GM21723 (cell line): ENCODE data around the gene LRP8.

Source experiments
- ATAC-seq: cut with Tn5 transposase; IDR thresholded peaks from one replicate; pipeline ENCODE4 v1.9.1; 2021; ENCODE audit warnings: mild to moderate bottlenecking, moderate library complexity; ENCODE audit not compliant: unreplicated experiment

Gene LRP8

DNA sequence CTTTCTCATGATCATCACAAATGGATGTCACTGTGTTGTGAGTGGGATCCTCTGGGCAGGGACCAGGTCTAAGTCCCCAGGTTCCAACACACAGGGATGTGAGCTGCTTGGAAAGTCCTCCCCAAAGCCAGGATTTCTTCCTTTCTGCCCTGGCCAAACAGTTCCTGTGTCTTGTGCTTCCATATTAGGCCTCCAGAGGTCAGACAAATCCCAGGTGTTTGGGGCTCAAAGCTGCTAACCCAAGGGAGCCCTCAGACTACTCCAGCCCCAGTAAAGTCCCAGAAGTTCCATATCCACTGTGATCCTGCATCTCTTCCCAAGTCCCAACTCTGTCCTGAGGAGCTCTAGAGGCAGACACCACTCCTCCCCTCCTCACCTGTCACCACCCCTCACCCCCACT, 61.8 kb downstream of the LRP8 start:
- no peak for ATAC-seq

DNA sequence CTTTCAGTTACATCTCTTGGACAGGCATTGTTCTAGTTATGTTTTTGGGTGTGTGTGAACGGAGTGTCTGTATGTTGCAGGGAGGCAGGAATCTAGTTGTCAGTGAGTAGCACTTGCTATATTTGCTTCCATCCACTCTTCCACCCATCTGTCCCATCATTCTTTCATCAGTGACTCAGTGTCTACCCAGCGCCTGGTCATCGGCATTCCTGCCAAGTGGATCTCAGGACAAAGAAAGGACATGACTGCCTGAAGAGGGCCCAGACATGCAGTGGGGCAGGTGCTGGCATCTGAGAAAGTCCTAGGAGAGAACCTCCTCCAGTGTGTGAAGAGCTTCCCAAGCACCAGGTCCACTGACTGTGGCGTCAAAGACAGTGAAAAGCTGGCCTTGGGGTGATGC, 62.3 kb downstream of the LRP8 start:
- ATAC-seq, result no peak

DNA sequence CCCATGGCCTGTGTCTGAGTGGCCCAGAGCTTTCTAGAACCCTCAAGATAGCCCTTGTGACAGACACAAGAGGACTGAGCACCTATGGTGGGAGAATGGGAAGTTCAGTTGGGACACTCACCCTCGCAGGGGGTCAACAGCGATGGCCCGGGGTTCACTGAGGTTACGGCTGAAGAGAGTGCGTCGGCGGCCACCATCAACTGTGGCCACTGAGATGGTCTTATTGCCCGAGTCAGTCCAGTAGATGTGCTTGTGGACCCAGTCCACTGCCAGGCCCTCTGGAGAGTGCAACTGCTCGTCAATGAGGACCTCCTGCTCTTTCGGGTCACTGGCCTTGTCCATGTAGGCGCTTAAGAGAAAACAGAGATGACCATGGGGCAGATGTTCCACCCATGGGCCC, 63.8 kb downstream of the LRP8 start:
- ATAC-seq, result no peak

DNA sequence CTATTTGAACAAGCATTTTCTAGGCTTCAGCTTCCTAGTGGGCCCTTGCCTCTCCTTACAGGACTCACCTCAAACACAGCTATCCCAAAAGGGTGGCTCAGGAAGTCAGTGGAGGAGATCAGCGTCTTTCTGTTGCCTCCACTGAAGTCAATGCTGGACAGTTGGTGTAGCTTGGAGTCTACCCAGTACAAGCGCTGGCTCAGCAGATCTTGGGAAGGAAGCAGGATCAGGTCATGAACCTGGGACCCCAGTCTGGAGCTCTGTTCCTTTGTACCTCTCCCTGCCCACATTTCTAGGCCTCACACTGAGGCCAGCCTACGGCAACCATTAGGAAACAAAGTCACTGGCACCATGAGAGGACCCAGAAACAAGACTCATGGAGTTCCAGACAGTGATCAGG, 65.9 kb downstream of the LRP8 start:
- no peak for ATAC-seq

DNA sequence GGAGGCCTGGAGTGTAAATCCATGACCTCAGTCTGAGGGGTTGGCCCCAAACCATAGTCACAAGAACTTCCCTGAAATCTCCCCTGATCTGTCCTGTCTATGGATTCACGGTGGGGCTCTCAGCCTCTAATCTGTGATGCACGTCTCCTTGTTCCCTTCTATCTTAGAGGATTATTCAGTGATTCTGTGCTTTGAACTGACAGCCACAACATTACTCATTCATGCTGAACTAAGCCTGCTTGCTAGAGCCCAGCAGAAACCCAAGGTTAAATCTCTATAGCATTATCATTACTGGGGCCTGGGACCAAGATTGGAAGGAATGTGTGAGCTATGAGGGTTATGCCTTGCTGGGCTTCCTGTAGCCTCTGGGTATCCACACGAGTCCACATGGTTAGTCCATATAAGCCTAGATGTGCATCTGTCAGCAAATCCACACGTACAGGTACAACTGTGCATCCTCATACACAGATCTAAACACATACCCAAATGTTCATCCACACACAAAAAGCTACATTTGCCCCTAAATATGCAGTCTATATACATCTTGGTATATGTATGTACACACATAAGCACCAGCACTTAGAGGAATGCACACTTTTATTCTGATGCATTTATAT, 67.1 kb downstream of the LRP8 start:
- ATAC-seq, result no peak

DNA sequence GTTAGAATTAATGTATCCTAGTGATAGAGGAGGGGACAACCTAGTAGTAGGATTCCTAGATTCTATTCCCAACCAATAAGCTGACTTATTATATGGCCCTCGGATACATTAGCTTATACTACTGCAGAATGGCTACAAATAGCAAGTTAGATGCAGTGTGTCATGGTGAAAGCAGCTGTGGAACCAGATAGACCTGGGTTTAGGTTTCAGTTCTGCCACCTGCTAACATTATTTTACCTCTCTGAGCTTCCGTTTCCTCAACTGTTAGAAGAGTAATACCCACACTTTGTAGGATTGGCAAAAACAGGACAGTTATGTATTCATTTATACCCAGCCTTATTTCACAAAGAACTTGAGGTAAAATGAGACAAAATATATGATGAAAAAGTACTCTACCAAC, 67.9 kb downstream of the LRP8 start:
- ATAC-seq, result peak; percentile 79

DNA sequence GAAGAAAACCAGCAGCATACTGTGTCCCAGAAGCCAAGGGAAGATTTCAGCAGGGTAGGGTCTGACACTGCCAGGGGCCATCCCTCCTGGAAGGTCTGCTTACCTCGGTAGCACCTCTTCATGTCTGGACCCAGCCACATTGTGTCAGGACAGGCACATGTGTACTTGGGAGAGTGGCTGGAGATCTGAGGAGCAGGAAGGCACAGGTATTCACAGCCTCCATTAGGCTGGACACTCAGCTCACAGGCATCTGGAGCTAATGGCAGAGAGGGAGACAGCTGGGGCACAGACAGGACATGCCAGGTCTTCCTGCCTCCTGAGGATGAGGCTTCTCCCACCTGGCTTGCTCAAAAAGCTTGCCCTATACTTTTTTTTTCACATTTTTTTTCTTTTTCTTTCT, 69.7 kb downstream of the LRP8 start:
- ATAC-seq, result no peak

DNA sequence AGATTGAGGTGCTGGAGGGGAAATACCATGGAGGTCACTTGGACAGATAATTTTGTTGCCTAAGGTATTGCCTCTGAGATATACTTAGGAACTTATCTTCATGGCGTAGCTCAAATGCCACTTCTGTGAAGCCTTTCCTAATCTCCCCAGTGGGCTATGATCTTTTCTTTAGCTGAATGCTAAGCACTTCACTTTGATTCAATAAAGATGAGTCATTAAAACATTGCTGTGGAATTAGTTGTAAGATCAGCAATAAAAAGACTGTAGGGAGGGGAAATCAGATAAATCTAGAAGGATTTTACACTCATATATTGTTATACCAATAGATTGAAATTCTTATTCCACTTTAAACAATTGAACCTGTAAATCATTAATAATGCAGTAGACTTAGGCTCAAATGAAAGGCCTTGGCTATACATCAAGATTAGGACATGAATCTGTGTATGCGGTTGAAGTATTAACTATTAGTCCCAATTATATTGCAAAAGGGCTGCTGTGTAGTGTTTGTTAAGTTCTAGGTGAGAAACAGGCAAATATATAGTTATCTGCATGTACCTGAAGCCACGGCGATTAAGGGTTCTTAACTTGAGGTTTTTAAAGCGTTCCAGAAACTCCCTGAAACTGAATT, 70.3 kb downstream of the LRP8 start:
- ATAC-seq, result no peak

DNA sequence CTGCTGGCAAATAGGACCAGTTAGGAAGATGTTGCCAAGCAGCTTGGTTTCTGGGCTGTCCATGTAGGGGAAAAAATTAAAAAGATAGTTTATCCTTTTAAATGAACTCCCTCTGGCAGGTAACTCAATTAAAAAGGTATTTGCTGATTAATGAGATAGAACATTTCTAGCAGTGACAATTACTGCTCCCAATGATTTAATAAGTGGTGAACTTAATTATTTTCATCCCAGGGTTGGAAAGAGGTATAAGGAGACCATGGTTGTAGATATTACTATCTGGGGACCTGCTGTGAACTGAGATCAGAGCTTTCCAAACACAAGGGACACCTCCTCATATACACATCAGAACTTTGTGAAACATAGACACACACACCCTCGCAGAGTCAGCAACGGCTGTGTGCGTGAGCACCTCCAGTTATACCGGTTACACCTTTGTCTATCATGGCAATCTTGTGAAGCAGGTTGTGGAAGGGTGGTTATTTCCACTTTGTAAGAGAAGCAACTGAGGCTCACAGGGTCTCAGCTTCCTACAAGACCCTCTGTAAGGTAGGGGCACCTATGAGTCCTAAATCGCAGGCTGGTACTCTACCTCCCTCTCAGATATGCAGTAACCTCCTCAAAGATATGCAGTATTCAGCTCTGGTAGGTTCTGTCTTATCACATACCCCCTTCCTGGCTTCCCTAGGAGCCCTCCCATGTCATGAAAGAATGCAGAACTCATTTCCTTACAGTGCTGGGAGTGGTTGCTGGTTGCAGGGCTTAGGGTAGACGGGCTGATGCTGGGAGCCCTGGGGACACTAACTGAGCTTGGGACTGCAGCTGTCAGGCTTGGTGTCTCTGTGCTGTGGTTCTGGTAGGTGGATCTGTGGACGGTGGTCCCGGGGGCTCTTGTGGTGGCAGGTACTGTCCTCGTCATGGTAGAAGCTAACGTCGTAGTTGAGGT, 71.1 kb downstream of the LRP8 start:
- no peak for ATAC-seq

DNA sequence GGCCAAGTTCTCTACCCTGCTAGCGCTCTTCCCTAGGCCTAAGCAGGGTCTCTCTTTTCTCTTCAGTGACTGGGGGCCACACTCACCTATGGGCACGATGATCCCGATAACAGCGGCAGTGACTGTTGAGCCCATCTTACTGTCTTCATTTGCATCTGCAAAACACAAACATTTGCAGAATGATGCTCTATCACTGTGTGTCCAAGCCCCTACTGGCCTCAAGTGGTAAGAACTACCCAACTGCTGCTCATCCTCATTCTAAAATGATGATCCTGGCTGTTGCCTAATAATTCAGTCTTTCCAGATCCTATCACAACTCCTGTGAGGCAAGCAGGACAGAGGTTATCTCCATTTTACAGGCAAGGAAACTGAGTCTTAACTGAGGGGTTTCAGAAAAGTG, 72.8 kb downstream of the LRP8 start:
- ATAC-seq, result no peak

DNA sequence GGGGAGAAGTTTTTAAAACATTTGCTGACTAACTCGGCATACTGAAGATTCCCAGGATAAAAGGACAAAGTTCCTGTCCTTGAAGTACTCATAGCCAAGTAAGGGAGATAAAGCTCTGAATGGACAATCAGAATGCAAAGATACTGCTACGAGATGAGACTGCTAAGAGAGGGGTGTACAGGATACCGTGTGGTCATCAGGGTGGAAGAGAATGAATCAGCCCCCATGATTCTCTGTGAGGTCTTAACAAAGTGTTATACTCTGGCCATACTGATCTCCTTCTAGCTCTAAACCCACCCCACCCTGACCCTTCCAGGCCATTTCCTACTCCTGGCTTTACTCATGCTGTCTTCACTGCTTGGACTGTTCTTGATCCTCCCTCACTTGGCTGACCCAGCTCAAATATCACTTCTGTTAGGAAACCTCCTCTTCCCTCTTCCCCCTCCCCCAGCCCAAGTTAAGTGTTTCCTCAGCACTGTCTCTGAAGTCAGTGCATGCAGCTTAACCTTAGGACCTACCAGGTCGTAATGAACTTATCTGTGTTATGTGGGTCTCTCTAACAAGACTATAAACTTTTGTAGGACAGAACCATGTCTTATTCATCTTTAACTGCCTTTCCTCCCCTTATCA, 73.7 kb downstream of the LRP8 start:
- ATAC-seq, result no peak

DNA sequence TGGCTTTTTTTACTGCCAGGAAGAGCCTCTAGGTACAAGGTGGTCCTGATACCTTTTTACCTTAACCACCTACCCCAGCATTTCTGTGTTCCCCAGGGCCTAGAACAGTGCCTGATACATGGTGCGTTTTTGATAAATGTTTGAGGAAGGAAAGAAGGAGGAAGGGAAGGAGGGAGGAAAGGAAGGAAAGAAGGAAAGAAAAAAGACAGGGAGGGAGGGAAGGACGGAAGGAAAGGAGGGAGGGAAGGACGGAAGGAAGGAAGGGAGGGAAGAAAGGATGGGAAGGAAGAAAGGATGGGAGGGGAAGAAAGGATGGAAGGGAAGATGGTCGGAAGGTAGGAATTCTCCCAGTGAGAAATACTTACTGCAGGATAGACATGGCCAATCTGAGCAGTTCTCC, 77.5 kb downstream of the LRP8 start:
- no peak for ATAC-seq

DNA sequence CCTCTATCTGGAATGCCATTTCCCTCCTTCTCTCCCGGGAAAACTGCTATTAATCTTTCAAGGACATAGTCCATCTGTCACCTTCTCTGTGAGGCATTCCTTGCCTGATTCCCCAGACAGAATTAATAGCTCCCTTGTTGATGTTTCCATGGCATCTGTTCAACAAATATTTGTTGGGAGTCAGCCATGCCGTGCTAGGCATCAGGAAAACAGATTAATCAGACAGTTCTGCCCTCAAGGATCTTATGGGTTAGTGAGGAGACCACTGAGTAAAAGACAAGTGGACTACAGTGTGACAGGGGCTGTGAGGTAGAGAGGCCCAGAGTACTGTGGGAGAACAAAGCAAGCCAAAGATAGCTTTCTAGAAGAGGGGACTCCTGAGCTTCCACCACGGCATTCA, 78.2 kb downstream of the LRP8 start:
- no peak for ATAC-seq

DNA sequence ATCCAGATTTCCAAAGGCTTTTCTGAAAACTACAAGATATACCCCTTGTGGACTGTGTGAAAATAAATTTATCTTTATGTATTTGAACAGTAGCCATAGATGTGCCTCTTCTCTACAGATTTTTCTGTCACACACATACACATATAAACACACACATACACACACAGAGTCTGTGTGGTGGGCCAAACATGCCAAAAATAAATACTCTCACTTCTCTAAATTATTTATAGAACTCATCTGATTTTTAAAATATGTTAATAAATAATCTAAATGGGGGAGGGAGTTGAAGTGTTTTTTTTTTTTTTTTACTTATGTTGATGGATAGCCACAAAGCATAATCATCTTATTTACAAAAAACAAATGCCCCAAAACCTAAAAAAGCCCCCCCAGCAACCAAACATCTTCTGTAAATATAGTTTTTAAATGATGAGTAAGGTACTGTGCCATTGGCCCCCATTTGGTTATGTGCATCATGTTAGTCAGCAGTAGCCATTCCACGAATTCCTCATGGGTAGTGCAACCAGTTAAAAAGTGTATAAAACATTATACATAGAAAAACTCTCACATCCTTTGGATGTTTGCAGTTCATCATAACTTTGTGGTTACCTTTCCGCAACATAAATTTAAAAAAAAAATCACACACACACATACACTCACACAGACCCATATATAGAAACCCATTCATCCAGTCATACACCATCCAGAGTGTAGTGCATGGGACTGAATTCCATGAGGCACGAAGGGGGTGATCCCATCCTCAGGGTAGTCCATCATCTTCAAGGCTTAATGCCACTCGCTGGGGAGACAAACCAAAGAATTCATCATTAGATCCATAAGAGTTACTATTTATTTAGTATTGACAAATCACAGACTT, 81.4 kb downstream of the LRP8 start:
- ATAC-seq, result no peak

DNA sequence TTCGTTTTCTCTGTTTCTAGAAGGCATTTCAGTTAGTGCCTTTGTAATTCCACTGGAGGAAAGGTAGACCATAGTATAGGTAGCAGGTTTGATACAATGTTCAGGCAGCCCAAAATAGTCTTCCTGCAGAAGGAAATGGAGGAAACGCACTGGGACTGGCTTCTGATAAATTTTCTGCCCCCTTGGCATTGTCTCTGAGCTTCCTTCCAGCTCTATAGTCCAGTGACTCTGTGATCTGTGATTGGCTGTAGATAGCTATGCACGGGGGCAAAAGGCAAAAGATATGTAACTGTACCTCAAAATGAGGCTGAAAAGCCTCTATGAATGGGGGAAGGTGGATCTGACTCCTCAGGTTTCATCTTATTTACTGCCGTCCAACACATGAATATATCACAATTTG, 83.7 kb downstream of the LRP8 start:
- no peak for ATAC-seq

DNA sequence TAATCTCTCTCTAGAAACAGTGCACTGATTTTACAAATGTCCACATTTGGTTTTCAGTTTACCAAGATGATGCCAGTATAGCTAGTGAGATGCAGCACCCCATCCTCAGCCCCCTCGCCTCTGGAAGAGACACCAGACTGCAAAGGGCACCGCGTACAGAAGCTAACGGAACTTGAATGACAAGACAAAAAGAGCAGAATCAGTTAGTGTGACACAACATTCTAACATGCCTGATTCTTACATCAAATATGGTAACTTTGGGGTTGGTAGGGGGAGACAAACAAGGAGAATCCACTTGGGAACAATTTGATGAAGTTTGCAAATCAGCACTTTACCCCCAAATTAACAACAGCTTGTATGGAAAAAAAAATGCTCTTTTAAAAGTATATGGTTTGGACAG, 85.5 kb downstream of the LRP8 start:
- ATAC-seq, result no peak

DNA sequence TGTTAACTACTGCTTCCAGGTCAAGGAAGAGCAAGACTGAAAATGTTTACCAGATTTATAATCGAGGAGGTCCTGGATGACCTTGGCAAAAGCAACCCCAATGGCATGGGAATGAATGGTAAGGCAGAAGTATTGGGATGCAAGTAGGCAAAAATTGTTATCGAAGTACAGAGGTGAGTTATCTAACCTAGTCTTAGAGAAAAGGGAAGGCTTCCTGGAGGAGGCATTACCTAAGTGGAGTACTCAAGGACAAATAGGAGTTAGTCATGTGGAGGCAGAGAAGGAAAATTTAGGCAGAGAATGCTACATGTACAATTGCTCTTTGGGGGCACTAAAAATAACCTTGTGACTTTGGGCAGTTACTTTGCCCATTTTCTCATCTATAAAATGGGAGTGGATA, 86.0 kb downstream of the LRP8 start:
- ATAC-seq, result no peak

DNA sequence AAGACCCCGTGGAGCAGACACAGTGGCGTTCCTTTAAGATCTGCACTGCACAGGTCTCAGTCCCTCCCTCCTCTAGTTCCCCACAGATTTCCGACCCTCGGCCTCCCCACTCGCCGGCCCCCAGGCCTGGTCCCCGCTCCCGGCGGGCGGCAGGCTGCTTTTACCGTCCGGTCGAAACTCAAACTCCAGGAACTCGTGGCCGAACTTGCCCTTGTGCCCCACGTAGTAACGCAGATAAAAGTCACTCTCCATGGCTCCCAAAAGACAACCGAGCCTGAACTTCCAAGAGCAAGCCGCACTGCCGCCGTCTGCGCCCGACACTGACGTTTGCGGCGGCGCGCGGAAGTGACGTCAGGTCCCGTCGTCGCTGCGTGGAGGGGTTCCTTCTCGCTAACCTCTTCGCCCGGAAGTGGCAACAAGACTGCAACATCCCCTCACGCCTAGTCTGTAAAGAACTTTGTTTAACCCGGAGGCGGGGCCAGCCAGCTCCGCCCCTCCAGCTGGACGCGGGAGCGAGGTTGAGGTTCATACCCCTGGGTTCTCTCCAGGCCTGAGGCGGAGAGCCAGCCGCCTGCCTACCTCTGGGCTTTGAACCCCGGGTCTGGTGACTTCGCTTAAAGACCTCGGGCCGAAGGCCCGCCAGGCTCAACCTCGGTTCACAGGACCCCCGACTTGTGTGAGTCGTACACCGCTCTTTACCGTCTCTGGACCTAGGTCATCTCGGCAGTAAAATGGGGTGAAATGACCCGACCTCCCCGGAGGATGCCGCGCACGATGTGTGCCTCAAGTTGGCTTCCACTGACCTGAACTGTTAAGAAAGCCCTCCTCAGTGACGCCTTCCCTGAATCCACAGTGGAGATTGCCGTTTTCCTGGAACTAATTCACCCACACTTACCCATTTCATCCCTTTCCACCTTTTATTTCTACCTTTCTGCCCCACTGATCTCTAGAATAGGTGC, 89.4 kb downstream of the LRP8 start, which contains the start of gene MAGOH:
Gene MAGOH, minus strand, starts transcription at position 322 of the 959 bp plus-strand sequence. Its CDS starts 70 bp downstream, at position 252.
- peak; percentile 94 for ATAC-seq

DNA sequence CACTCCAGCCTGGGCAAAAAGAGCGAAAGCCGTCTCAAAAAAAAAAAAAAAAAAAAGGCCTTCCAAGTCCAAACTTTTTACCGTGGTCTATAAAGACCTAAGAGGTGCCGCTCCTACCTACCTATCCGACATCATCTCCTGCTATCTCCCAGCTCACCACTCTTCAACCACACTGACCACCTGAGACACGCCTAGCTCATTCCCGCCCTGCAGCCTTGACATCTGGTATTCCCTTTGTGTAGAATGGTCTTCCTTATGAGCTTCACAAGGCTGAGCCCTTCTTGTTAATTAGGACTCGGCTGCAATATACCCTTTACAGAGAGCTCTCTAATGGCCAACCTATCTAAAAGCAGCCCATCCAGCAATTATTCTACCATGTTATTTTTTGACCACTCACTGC, 90.2 kb downstream of the LRP8 start:
- ATAC-seq, result no peak

DNA sequence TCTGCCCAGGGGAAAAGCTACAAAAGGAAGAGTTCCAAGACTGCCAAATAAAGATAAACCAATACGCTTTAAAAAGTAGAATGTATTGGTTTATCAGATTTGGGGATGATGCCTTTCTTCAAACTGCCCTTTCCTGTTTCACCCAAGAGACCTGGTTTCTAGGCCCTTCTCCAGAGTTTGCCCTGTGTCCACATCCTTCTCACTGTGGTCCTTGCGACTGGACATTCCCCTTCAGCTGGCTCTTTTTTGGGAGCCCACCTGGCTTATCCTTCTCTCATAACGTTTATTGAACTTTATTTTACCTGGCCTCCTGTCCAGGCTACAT, 106.9 kb downstream of the LRP8 start:
- no peak for ATAC-seq
